K562 (cell line): ENCODE data around the gene ZSCAN22. TPM values are rescaled to one million over a fixed set of nuclear protein-coding genes. Genes with fewer than 3 reads are reported as not detected.

Experiments
- ATAC-seq: fragments of 200-7000 bp; cut with Tn5 transposase; 3 replicates; pipeline ENCODE4 v1.9.1; 2020; ENCODE audit warnings: moderate library complexity
- BruUV-seq: library from RNA; stranded (reverse); fragments of 400-500 nt; replicated peaks from 2 replicates; lab custom pipeline; 2021; lab: Mats Ljungman, UMichigan
- CTCF ChIA-PET: fragments of 300-600 bp; formaldehyde crosslinking; extraction: SDS; loops from one replicate; lab custom pipeline; 2021; ENCODE audit warnings: low intra/inter-chr PET ratio; lab: Yijun Ruan, JAX
- POLR2A ChIA-PET: fragments of 300-600, 350-650 bp; sonication (Branson Sonifier 250); formaldehyde crosslinking; extraction: SDS; loops from one replicate; lab custom pipeline; 2021; ENCODE audit warnings: antibody characterized with exemption, inconsistent platforms; lab: Yijun Ruan, JAX
- DNase-seq, 4 experiments: peaks; one replicate each; pipeline versions ENCODE4 v3.0.0 to v3.0.0-alpha.2; 2011 to 2018; ENCODE audit warnings: low spot score in 3 of 4, mixed read lengths in 3 of 4; ENCODE audit errors: extremely low read depth in 1 of 4
- FAIRE-seq: peaks from 2 replicates; lab custom pipeline; 2011; peaks lifted over from hg19 to GRCh38; lab: Jason Lieb, UNC
- H2AFZ ChIP-seq: 2 replicates; pipeline ENCODE4 v1.6.0; 2011; ENCODE audit warnings: low read depth, low read length, control low read depth, inconsistent platforms
- H3K27ac ChIP-seq: fragments of 200-600 bp; 3 replicates; pipeline ENCODE4 v1.8.0; 2011; ENCODE audit warnings: low read depth, mild to moderate bottlenecking, control low read depth, inconsistent platforms, low read length, moderate library complexity, mixed read lengths; ENCODE audit errors: extremely low read depth
- H3K27me3 ChIP-seq, 2 experiments: fragments of 300-600 bp in 1 of 2; 2 replicates in 1 of 2; 3 replicates in 1 of 2; pipeline versions ENCODE4 v1.6.0 to v1.8.0; 2011; ENCODE audit warnings: inconsistent platforms in 2 of 2, low read length in 2 of 2, mild to moderate bottlenecking in 1 of 2, mixed read lengths in 1 of 2, moderate library complexity in 1 of 2; ENCODE audit not compliant: control insufficient read depth in 2 of 2, insufficient read depth in 2 of 2
- H3K36me3 ChIP-seq: fragments of 300-600 bp; 3 replicates; pipeline ENCODE4 v1.8.0; 2011; ENCODE audit warnings: mild to moderate bottlenecking, low read length, inconsistent platforms; ENCODE audit not compliant: control insufficient read depth, insufficient read depth
- H3K4me1 ChIP-seq, 2 experiments: fragments of 200-600 bp in 1 of 2; replicated peaks in 1 of 2; 2 replicates in 1 of 2; 3 replicates in 1 of 2; pipeline versions ENCODE4 v1.5.1 to v1.8.0; 2011; ENCODE audit warnings: inconsistent platforms in 2 of 2, low read length in 2 of 2, mild to moderate bottlenecking in 1 of 2, mixed read lengths in 1 of 2, moderate library complexity in 1 of 2; ENCODE audit not compliant: control insufficient read depth in 2 of 2, insufficient read depth in 2 of 2
- H3K4me2 ChIP-seq: 2 replicates; pipeline ENCODE4 v1.6.1; 2011; ENCODE audit warnings: low read length, control low read depth, inconsistent platforms, mixed read lengths; ENCODE audit not compliant: insufficient read depth
- H3K4me3 ChIP-seq: fragments of 200-600 bp; sonication (generic), shearing (Covaris generic); 2 replicates; pipeline ENCODE4 v1.5.1; 2016; ENCODE audit warnings: control low read depth, inconsistent platforms
- H3K79me2 ChIP-seq: fragments of 200-600 bp; 3 replicates; pipeline ENCODE4 v1.8.0; 2011; ENCODE audit warnings: low read length, inconsistent platforms; ENCODE audit not compliant: control insufficient read depth, insufficient read depth
- H3K9ac ChIP-seq, 2 experiments: 2 replicates each; pipeline versions ENCODE4 v1.6.0 to v1.6.1; 2011; ENCODE audit warnings: low read depth in 2 of 2, low read length in 2 of 2, control low read depth in 1 of 2, inconsistent platforms in 1 of 2, mild to moderate bottlenecking in 1 of 2, mixed read lengths in 1 of 2; ENCODE audit not compliant: insufficient read depth in 1 of 2
- H3K9me1 ChIP-seq: one replicate; pipeline ENCODE4 v1.6.0; 2011; ENCODE audit warnings: inconsistent platforms, mild to moderate bottlenecking, low read length, moderate library complexity; ENCODE audit not compliant: control insufficient read depth, insufficient read depth
- H3K9me3 ChIP-seq: replicated peaks from 2 replicates; pipeline ENCODE4 v1.5.1; 2011; ENCODE audit warnings: low read depth, low read length, inconsistent platforms; ENCODE audit not compliant: control insufficient read depth, insufficient read depth
- H4K20me1 ChIP-seq: replicated peaks from 2 replicates; pipeline ENCODE4 v1.6.1; 2011; ENCODE audit warnings: low read length, inconsistent platforms, mixed read lengths; ENCODE audit not compliant: control insufficient read depth, insufficient read depth
- CUX1 ChIP-seq: fragments of 200-800 bp; sonication (Bioruptor generic); IDR thresholded peaks from 2 replicates; pipeline ENCODE4 v1.6.1; 2016; ENCODE audit warnings: missing genetic modification characterization, missing compliant biosample characterization
- E2F6 ChIP-seq, 2 experiments: IDR thresholded peaks; 2 replicates each; pipeline ENCODE4 v1.6.1; 2011; ENCODE audit warnings: borderline replicate concordance in 1 of 2, control low read depth in 1 of 2, low read depth in 1 of 2, low read length in 1 of 2, mild to moderate bottlenecking in 1 of 2, mixed read lengths in 1 of 2, moderate library complexity in 1 of 2; ENCODE audit not compliant: insufficient read depth in 1 of 2, insufficient read length in 1 of 2, poor library complexity in 1 of 2, severe bottlenecking in 1 of 2; ENCODE audit errors: extremely low read depth in 1 of 2
- EP300 ChIP-seq: IDR thresholded peaks from 2 replicates; pipeline ENCODE4 v1.6.1; 2012; ENCODE audit warnings: low read length, improper control_type of control experiment
- L3MBTL2 ChIP-seq: fragments of 450-650 bp; IDR thresholded peaks from 2 replicates; pipeline ENCODE4 v1.6.1; 2016; ENCODE audit warnings: mild to moderate bottlenecking, moderate library complexity
- TEAD2 ChIP-seq: fragments of 450-650 bp; IDR thresholded peaks from 2 replicates; pipeline ENCODE4 v1.6.1; 2016; ENCODE audit warnings: missing genetic modification characterization, control low read depth, missing compliant biosample characterization
- UBTF ChIP-seq, 2 experiments: IDR thresholded peaks; 2 replicates each; pipeline ENCODE4 v1.6.1; 2012; ENCODE audit warnings: improper control_type of control experiment in 2 of 2, low read depth in 2 of 2, low read length in 2 of 2, borderline replicate concordance in 1 of 2
- ZNF354B ChIP-seq: fragments of 250-450 bp; sonication (Bioruptor Pico); IDR thresholded peaks from 2 replicates; pipeline ENCODE4 v1.4.0; 2020
- ZNF512 ChIP-seq: IDR thresholded peaks from 2 replicates; pipeline ENCODE4 v1.6.1; 2016; ENCODE audit warnings: missing genetic modification characterization, missing compliant biosample characterization
- WGBS: fragments of 100-300 bp; shearing (Covaris generic); methylation state at CpG from one replicate; pipeline ENCODE4 v1.1.6; 2016; ENCODE audit warnings: low coverage, mixed read lengths; ENCODE audit not compliant: insufficient coverage; ENCODE audit errors: missing lambda C conversion rate; 5-methylcytosine and 5-hydroxymethylcytosine counted together
- in situ Hi-C: fragments of 300-500 bp; cut with MboI; formaldehyde crosslinking; loops from 4 replicates; pipeline ENCODE4 v1.15.0; 2018; ENCODE audit warnings: inconsistent platforms, mixed read lengths
- intact Hi-C: fragments of 100-400 bp; cut with micrococcal nuclease; formaldehyde crosslinking; loops from 2 replicates; pipeline ENCODE4 v1.14.2; 2022
- polyA plus RNA-seq, 8 experiments: library from polyadenylated mRNA; depleted of rRNA in 4 of 8; stranded (reverse) in 5 of 8; unstranded in 3 of 8; fragments of >200 nt; fragmentation: Nextera tagmentation in 2 of 8; fragmentation: Illumina TruSeq in 1 of 8; extraction: Ambion mirVana in 2 of 8; extraction: Trizol in 1 of 8; gene quantifications; 2 replicates each; pipeline versions ENCODE4 v1.2.1 to v1.2.3, GENCODE V29; 2011 to 2014; ENCODE audit warnings: inconsistent platforms in 1 of 8, missing spikeins in 1 of 8
- total RNA-seq, 7 experiments: library from RNA; depleted of rRNA in 6 of 7; stranded (reverse); fragments of >200 nt in 6 of 7; fragmentation: Illumina TruSeq in 2 of 7; extraction: Trizol in 2 of 7; gene quantifications; 2 replicates each; pipeline versions ENCODE4 v1.2.1 to v1.2.3, GENCODE V29; 2011 to 2021; ENCODE audit warnings: low replicate concordance in 1 of 7

Gene ZSCAN22
- total and polyA plus RNA-seq, 9 of the 15 experiments (the other 6 are each of a cell fraction or from before 2014, with no cell fraction given) = 0.98 to 5.3 (median 3.0) TPM

GRCh38 chr19:58346961-58347929 is 20.5 kb downstream of the ZSCAN22 start:
- ATAC-seq (peak; percentile 100), FAIRE-seq (no peak), DNase-seq (peak; percentile 81 to 99 (median 96))
- H3K9ac ChIP-seq = peak overlapping the region; percentile 59 to 96
- H3K9me3 ChIP-seq = no peaks in the 10 kb centered on the region
- peak overlapping the region; percentile 51; the same call in 1 of the 3 replicates for H3K27ac ChIP-seq
- peaks cover 5 to 14% of the 10 kb centered on the region in 2 experiments; a peak in 4 of 5 replicates for H3K4me1 ChIP-seq
- CTCF ChIA-PET = no interaction called here
- H4K20me1 ChIP-seq = no peaks in the 10 kb centered on the region
- no peaks in the 10 kb centered on the region for H3K9me1 ChIP-seq
- 3% methylated on average over 43 of the region's 82 CpGs for WGBS
- H3K27me3 ChIP-seq = no peaks in the 10 kb centered on the region
- no peaks in the 10 kb centered on the region for H3K36me3 ChIP-seq
- H3K4me3 ChIP-seq = peak overlapping the region; percentile 78
- H2AFZ ChIP-seq = peak overlapping the region; percentile 99
- in situ Hi-C loops (no loop called here), intact Hi-C loops (no loop called here)
- BruUV-seq = TSS peak; percentile 91
- POLR2A ChIA-PET = interaction anchor here (0.6 to 3.6 kb wide), 8 partner anchors 11 to 137 kb away, joined by 3 to 20 read pairs (median 4); partner anchors contain the start of genes ZNF497 and ZSCAN22
- no peaks in the 10 kb centered on the region for H3K79me2 ChIP-seq
- H3K4me2 ChIP-seq = peak overlapping the region; percentile 83
- TF ChIP-seq L3MBTL2 (peak; percentile 93), ZNF354B (CRISPR knock-in tag) (no peak), UBTF (IDR thresholded peaks at IDR 0.05; ENCODE audit: borderline replicate concordance in 1 of 2, low read depth in 2 of 2, low read length in 2 of 2) (0 out of 4 replicates have a peak, but pooled peaks of 1 of the 2 experiments have one; percentile 41), EP300 (no peak), ZNF512 (tag) (no peak), E2F6 (IDR thresholded peaks at IDR 0.05; ENCODE audit: borderline replicate concordance in 1 of 2, extremely low read depth in 1 of 2, insufficient read depth in 1 of 2, insufficient read length in 1 of 2, low read depth in 1 of 2, low read length in 1 of 2, poor library complexity in 1 of 2, severe bottlenecking in 1 of 2) (peak; percentile 80 to 83), TEAD2 (no peak), CUX1 (CRISPR knock-in tag) (no peak)
